ENCODE data around the gene DNAAF5.
A peak's percentile ranks its signal among the peaks of the same experiment; 100 is the strongest.

The DNAAF5 gene

GRCh38 chr7:770741-771166 is 44.3 kb downstream of the DNAAF5 start:
- no peak for DNase-seq

DNA sequence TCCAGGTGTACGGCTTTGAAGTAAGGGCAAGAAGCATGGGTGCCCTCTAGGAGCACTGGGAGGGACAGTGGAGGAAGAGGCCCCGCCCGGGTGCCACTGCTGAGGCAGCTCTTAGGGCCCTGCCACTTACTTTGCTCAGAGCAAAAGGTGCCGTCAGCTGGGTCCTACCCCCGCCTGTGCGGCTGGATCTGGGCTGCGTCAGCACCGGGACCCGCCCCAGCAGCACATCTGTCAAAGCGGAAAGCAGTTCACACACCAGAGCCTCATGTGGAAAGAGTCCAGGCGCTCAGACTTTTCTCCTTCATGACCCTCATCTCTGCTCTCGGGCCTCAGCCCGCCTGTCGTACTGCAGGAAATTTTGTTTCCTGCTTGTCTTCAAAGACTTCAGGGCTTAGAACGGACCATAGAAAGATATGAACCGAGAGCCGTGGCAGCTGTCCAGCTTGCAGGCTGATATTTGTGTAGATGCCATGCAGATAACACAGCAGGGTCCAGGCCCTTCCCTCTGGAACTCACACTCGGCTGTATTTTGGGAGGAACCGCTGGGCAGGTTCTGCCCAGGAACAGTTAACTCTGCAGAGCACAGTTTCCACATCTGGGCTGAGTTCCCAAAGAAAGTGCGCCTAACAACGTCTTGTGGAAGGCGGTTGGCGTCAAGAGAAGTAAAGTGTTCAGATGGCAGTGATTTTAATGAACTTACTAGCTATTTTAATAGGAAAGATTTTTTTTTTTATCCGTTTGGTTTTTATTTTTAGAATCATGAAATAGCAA is 44.9 kb downstream of the DNAAF5 start:
- DNase-seq, result no peak

DNA sequence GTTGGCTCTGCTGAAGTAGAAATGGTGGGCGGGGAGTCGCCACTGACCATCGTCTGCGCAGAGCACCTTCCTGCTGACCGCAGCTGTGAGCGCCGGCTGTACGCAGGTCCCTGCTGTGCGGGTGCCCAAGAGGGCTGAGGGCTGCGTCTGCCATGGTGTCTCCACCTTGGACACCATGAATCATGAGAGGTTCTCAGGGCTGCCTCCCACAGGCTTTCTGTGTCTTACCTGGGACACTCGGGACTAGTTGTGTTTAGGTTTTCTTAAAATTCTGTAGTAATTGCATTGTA is 45.5 kb downstream of the DNAAF5 start:
- DNase-seq, result no peak

DNA sequence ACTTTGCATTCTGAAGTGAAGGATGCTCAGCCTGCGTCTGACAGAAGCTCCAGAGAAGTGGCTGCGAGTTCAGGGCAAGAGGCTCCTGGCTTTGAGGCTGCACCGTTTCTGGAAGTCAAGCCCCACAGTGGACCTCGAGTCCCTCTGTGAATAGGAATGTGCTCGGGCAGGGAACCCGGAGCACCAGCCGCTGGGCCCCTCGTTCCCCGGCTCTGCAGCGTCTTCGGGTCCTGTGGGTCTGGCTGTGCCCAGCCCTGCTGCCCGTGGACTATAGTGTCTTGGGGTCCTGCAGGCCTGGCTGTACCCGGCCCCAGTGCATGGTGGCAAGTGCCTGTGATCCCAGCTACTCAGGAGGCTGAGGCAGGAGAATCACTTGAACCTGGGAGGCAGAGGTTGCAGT is 45.9 kb downstream of the DNAAF5 start:
- no peak for DNase-seq

- DNase-seq, result no peak
Observed at GRCh38 chr7:772861-773621, 46.5 kb downstream of the DNAAF5 start.

- DNase-seq, result no peak
Observed at GRCh38 chr7:773622-773915, 47.1 kb downstream of the DNAAF5 start.

DNA sequence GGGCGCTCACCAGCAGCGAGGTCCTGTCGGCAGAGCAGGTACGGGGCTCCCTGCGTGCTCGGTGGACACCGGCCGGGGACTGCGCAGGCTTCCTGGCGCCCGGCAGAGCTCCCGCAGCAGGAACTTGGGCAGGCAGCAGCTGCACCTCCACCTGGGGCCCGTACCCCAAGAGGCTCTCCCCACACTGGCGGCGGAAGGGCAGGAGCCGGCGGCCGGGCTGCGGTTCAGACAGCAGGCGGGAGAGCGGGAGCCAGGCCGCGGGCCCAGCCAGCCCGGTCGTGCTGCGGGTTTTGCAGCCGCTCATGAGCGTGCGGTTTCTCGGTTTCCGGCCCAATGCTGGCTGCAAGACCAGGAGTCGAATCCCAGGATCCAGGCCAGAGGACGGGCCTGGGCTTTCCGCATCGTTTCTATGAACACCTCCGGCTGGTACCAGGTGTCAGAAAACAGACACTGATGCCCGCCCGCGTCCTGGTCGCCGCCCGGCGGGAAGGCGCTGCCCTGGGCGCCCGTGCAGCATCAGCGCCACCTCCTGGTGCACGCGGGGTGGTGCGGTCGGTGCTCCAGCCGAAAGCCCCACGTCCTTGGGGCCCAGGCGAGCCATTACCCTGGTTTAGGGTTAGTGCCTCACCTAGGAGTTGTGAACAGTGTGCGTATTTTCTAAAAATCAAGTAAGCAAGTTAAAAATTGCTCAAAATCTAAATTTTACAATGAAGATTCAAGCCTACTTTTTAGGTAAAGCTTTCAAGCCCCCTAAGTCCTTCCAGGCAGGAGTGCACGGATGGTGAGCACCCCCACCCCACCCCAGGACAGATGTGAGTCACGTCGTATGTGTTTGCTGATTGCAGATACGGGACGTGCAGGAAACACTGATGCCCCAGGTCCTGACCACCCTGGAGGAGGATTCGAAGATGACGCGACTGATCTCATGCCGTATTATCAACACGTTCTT is 47.9 kb downstream of the DNAAF5 start:
- peak; percentile 66 for DNase-seq

DNA sequence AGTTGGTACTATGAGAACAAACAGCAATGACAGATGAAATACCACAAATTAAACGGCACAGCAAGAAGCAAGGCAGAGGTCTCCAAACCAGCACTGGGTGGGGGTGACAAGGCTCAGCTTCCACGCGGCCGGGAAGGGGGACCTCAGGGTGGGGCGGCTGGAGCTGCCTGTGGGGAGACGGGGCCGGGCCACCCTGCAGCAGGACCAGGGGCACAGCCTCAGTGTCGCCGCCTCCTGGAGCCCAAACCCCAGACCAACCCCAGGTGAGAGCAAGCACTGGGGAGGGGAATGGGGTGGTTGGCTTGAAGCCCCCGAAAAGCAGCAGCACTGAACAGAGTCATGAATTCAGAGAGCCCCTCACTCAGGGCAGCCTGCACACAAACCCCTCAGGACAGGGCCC is 49.9 kb downstream of the DNAAF5 start:
- no peak for DNase-seq

GRCh38 chr7:776992-777727 is 50.7 kb downstream of the DNAAF5 start:
- no peak for DNase-seq

DNA sequence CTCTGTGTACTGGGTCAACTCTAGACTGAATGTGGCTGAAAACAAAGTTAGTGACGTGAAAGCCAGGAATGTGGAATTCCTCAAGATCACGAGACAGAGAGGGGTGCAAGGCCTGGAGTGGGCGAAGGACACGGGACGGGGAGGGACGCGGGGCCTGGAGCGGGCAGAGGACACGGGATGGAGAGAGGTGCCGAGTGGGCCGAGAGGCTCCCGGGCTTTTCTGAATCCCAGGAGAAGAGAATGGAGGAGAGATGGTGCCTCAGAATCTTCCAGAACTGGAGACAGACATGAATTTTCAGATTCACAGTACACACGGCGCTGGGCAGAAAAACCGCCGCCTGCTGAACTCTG is 51.2 kb downstream of the DNAAF5 start:
- no peak for DNase-seq

- DNase-seq, result no peak
Observed at GRCh38 chr7:778271-778967, 51.9 kb downstream of the DNAAF5 start.

DNA sequence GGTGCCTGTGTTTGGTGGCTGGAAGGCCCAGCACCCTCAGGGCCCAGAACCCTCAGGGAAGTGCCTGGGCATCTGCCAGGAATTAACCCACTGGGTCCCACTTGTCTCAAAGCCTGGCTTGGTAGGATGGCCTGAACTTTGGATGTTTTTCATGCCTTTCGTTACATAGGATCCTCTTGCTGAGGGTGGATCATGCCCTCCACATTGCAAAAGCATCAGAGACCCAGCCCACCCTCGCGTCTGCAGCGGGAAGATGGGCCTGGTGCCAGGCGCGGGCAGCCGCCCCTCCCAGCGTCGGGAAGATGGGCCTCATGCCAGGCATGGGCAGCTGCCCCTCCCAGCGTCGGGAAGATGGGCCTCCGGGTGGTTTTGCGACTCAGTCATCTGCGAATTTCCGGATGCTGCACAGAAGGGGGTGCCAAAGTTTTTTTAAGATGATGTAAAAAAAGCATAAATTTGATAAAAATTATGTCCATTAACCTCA is 52.5 kb downstream of the DNAAF5 start:
- no peak for DNase-seq

DNA sequence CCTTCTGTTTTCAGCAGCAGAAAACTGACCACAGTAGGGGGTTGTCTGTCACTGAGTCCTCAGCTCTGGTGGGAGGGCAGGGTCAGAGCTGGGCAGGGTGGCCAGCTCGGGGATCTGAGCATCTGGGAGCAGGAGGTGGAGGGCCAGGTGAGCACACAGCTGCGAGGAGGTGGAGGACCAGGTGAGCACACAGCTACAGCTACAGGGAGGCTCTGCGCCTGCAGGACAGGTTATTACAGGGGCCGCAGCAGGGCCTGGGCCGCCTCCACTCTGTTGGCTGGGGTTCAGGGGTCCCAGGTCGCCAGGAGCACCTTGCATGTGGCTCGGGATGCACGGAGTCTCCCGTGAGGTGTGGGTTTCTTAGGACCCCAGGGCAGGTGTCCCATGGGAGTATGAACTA is 53.0 kb downstream of the DNAAF5 start:
- DNase-seq, result no peak

- no peak for DNase-seq
Observed at GRCh38 chr7:780081-780480, 53.6 kb downstream of the DNAAF5 start.

GRCh38 chr7:780516-780915 is 54.0 kb downstream of the DNAAF5 start:
- no peak for DNase-seq

- no peak for DNase-seq
Observed at GRCh38 chr7:781186-781849, 54.8 kb downstream of the DNAAF5 start.

DNA sequence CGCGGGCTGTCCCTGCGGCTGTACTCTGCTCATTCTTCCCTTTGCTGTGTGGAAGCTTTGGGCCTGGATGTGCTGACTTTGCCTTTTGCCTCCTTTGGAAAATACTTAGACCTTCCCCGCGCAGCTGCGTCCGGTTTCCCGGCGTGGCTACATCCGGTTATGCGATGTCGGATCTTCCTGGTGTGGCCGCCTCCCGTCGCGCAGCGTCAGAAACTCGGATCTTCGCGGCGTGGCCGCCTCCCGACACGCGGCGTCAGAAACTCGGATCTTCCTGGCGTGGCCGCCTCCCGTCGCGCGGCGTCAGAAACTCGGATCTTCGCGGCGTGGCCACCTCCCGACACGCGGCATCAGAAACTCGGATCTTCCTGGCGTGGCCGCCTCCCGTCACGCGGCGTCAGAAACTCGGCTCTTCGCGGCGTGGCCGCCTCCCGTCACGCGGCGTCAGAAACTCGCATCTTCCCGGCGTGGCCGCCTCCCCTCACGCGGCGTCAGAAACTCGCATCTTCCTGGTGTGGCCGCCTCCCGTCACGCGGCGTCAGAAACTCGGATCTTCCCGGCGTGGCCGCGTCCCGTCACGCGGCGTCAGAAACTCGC is 55.5 kb downstream of the DNAAF5 start:
- no peak for DNase-seq

GRCh38 chr7:782718-783449 is 56.4 kb downstream of the DNAAF5 start:
- DNase-seq, result no peak

- no peak for DNase-seq
Observed at GRCh38 chr7:783556-784490, 57.3 kb downstream of the DNAAF5 start.
